ENCODE results near the gene KIAA0319L.

GRCh38 chr1:35398739-35399138 is 158.5 kb downstream of the KIAA0319L start:
- TF ChIP-seq CTCF (IDR thresholded peaks at IDR 0.05) (no peak), POLR2A (IDR thresholded peaks at IDR 0.05) (no peak)

Data from upper lobe of left lung (tissue), 4 donors.